ENCODE measurements around the gene EIF4ENIF1. TPM values are rescaled to one million over a fixed set of nuclear protein-coding genes. Genes with fewer than 3 reads are reported as not detected.

Gene EIF4ENIF1
- polyA plus RNA-seq, 1 donor from 2014 or later: 12.6 TPM

DNA sequence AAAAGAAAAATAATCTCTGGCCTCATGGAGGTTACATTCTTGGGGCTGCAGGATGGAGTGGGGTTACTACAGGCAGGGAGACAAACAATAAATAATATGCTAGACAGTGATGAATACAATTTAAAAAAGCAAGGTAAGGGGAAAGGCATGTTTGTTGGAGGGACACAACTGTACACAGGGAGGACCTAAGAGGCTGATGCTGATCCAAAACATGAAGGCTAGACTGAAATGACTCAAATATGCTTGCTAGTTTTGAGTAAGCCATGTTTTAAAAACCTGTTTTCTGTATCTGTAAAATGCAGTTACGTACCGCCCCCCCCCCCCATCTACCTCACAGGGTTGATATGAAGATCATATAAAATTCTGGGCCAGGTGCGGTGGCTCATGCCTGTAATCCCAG, 44.0 kb downstream of the EIF4ENIF1 start:
- H3F3A ChIP-seq (ENCODE audit: insufficient read depth, low read length, poor library complexity, severe bottlenecking): no peaks in the 10 kb centered on the region
- H3K79me2 ChIP-seq (replicated peaks; ENCODE audit: insufficient read depth, low read length): no peaks in the 10 kb centered on the region
- H3K9me3 ChIP-seq (ENCODE audit: low read length): no peaks in the 10 kb centered on the region
- H3K4me2 ChIP-seq (ENCODE audit: low read length): no peak overlapping the region
- no peak for TF ChIP-seq MXI1 (conservative IDR thresholded peaks at IDR 0.05; ENCODE audit: poor library complexity, severe bottlenecking)
- no peak for TF ChIP-seq EP300 (conservative IDR thresholded peaks at IDR 0.05; ENCODE audit: poor library complexity, severe bottlenecking)
- no peak overlapping the region for H3K9ac ChIP-seq (ENCODE audit: low read length)
- no peaks in the 10 kb centered on the region for H3K9me2 ChIP-seq (ENCODE audit: insufficient read depth, low read length)
- no peaks in the 10 kb centered on the region for H4K20me1 ChIP-seq (ENCODE audit: insufficient read depth)
- no peak overlapping the region for H3K4me3 ChIP-seq (ENCODE audit: low read length)
- peaks cover 7% of the 10 kb centered on the region for H3K36me3 ChIP-seq (ENCODE audit: insufficient read depth, low read length)
- no peak overlapping the region for H2AFZ ChIP-seq (ENCODE audit: low read depth, low read length)
- H3K27ac ChIP-seq (ENCODE audit: low read length): no peak overlapping the region
- no peaks in the 10 kb centered on the region for H3K27me3 ChIP-seq (ENCODE audit: insufficient read depth, low read depth, low read length)

DNA sequence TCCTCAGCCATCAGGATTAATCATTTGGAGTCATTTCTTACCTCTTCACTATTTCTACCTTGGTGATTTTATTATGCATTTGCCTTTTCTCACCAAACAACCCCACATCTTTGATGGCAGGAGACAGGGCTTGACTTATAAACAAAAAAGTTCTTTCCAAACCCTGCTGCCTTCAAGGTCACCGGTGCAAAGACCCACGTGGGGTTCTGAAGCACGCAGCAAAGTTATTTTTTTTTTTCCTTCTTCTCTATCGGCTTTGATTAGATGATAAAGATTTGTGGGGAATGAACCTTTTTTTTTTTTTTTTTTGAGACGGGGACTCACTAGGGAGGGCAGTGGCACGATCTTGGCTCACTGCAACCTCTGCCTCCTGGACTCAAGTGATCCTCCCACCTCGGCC, 46.1 kb downstream of the EIF4ENIF1 start:
- TF ChIP-seq EP300 (conservative IDR thresholded peaks at IDR 0.05; ENCODE audit: poor library complexity, severe bottlenecking): no peak
- TF ChIP-seq, protein P1, sequence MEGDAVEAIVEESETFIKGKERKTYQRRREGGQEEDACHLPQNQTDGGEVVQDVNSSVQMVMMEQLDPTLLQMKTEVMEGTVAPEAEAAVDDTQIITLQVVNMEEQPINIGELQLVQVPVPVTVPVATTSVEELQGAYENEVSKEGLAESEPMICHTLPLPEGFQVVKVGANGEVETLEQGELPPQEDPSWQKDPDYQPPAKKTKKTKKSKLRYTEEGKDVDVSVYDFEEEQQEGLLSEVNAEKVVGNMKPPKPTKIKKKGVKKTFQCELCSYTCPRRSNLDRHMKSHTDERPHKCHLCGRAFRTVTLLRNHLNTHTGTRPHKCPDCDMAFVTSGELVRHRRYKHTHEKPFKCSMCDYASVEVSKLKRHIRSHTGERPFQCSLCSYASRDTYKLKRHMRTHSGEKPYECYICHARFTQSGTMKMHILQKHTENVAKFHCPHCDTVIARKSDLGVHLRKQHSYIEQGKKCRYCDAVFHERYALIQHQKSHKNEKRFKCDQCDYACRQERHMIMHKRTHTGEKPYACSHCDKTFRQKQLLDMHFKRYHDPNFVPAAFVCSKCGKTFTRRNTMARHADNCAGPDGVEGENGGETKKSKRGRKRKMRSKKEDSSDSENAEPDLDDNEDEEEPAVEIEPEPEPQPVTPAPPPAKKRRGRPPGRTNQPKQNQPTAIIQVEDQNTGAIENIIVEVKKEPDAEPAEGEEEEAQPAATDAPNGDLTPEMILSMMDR (IDR thresholded peaks at IDR 0.05; ENCODE audit: poor library complexity, severe bottlenecking): no peak
- no peak for TF ChIP-seq TAF1 (IDR thresholded peaks at IDR 0.05; ENCODE audit: low read depth)
- Histone ChIP-seq H3K9me3 (ENCODE audit: low read length) (no peaks in the 10 kb centered on the region), H2AFZ (ENCODE audit: low read depth, low read length) (no peak overlapping the region), H3K27ac (ENCODE audit: low read length) (no peak overlapping the region), H3K4me3 (ENCODE audit: low read length) (no peak overlapping the region), H3K9me2 (ENCODE audit: insufficient read depth, low read length) (no peaks in the 10 kb centered on the region), H3F3A (ENCODE audit: insufficient read depth, low read length, poor library complexity, severe bottlenecking) (no peaks in the 10 kb centered on the region), H3K79me2 (replicated peaks; ENCODE audit: insufficient read depth, low read length) (no peaks in the 10 kb centered on the region), H4K20me1 (ENCODE audit: insufficient read depth) (no peaks in the 10 kb centered on the region), H3K27me3 (ENCODE audit: insufficient read depth, low read depth, low read length) (no peaks in the 10 kb centered on the region), H3K4me2 (ENCODE audit: low read length) (no peak overlapping the region), H3K36me3 (ENCODE audit: insufficient read depth, low read length) (peaks cover 11% of the 10 kb centered on the region), H3K9ac (ENCODE audit: low read length) (no peak overlapping the region)

DNA sequence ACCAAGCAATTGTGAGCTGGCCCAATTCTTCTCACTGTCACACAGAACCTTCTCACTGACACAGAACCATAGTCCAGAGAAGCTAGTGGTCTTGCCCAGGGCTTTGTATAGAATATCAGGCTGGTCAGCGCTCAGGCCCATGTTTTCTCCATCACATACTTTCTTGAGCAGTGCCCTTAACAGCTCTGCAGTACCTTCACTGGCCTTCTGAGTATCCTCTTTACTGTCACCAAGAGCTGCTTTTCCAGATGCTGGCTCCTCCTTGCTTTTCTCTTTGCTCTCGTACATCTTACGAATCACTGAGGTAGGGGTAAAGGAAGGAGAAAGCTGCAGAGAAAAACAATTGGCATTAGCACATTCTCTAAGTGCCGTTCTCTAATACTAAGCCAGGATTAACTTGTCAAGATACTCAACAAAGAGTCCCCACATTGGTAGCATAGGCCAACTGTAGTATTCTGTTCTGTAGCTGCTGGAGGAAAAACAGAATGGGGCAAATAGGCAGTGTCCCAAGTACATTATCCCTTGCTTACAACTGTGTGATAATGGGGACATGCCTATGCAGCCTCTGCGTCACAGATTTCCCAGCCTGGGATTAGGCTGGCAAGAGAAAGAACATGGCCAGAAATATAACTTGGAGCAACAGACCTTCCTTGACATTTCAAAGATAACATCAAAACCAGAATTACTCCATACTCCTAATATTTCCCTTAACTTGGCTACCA, 46.7 kb downstream of the EIF4ENIF1 start:
- no peak overlapping the region for H2AFZ ChIP-seq (ENCODE audit: low read depth, low read length)
- no peaks in the 10 kb centered on the region for H4K20me1 ChIP-seq (ENCODE audit: insufficient read depth)
- H3K4me3 ChIP-seq (ENCODE audit: low read length): no peak overlapping the region
- no peaks in the 10 kb centered on the region for H3K9me2 ChIP-seq (ENCODE audit: insufficient read depth, low read length)
- H3K9ac ChIP-seq (ENCODE audit: low read length): no peak overlapping the region
- no peaks in the 10 kb centered on the region for H3F3A ChIP-seq (ENCODE audit: insufficient read depth, low read length, poor library complexity, severe bottlenecking)
- H3K36me3 ChIP-seq (ENCODE audit: insufficient read depth, low read length): peaks cover 11% of the 10 kb centered on the region
- no peak overlapping the region for H3K4me2 ChIP-seq (ENCODE audit: low read length)
- no peaks in the 10 kb centered on the region for H3K79me2 ChIP-seq (replicated peaks; ENCODE audit: insufficient read depth, low read length)
- H3K27ac ChIP-seq (ENCODE audit: low read length): no peak overlapping the region
- no peaks in the 10 kb centered on the region for H3K9me3 ChIP-seq (ENCODE audit: low read length)
- no peaks in the 10 kb centered on the region for H3K27me3 ChIP-seq (ENCODE audit: insufficient read depth, low read depth, low read length)
- TF ChIP-seq POLR2AphosphoS5 (IDR thresholded peaks at IDR 0.05) (no peak), EP300 (conservative IDR thresholded peaks at IDR 0.05; ENCODE audit: poor library complexity, severe bottlenecking) (no peak), MXI1 (conservative IDR thresholded peaks at IDR 0.05; ENCODE audit: poor library complexity, severe bottlenecking) (no peak), SMC3 (conservative IDR thresholded peaks at IDR 0.05; ENCODE audit: poor library complexity) (no peak), EZH2 (IDR thresholded peaks at IDR 0.05; ENCODE audit: borderline replicate concordance, insufficient read depth, low read length, poor library complexity, severe bottlenecking) (no peak), RAD21 (conservative IDR thresholded peaks at IDR 0.05) (no peak), TAF1 (IDR thresholded peaks at IDR 0.05; ENCODE audit: low read depth) (no peak)
- TF ChIP-seq, protein P1 (IDR thresholded peaks at IDR 0.05; ENCODE audit: poor library complexity, severe bottlenecking): no peak
- TF ChIP-seq, protein P2, sequence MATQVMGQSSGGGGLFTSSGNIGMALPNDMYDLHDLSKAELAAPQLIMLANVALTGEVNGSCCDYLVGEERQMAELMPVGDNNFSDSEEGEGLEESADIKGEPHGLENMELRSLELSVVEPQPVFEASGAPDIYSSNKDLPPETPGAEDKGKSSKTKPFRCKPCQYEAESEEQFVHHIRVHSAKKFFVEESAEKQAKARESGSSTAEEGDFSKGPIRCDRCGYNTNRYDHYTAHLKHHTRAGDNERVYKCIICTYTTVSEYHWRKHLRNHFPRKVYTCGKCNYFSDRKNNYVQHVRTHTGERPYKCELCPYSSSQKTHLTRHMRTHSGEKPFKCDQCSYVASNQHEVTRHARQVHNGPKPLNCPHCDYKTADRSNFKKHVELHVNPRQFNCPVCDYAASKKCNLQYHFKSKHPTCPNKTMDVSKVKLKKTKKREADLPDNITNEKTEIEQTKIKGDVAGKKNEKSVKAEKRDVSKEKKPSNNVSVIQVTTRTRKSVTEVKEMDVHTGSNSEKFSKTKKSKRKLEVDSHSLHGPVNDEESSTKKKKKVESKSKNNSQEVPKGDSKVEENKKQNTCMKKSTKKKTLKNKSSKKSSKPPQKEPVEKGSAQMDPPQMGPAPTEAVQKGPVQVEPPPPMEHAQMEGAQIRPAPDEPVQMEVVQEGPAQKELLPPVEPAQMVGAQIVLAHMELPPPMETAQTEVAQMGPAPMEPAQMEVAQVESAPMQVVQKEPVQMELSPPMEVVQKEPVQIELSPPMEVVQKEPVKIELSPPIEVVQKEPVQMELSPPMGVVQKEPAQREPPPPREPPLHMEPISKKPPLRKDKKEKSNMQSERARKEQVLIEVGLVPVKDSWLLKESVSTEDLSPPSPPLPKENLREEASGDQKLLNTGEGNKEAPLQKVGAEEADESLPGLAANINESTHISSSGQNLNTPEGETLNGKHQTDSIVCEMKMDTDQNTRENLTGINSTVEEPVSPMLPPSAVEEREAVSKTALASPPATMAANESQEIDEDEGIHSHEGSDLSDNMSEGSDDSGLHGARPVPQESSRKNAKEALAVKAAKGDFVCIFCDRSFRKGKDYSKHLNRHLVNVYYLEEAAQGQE (IDR thresholded peaks at IDR 0.05; ENCODE audit: borderline replicate concordance): no peak

Measured in neural cell (in vitro differentiated cells).